Measurements from ENCODE around the gene EEF1G.
A peak's percentile ranks its signal among the peaks of the same experiment; 100 is the strongest.
"Not testable (repeated sequence)": the region's sequence is repeated elsewhere in the genome, so short reads cannot be mapped to it uniquely, and the experiment has no call there.

The EEF1G gene

GRCh38 chr11:62575837-62576236 lies 2.1 kb upstream of the EEF1G start:
- no peak for DNase-seq

GRCh38 chr11:62575156-62575555 lies 1.5 kb upstream of the EEF1G start:
- no peak for DNase-seq

- peak; percentile 28 to 48 for DNase-seq
Measured at GRCh38 chr11:62574363-62575071, 826 bp upstream of the EEF1G start.

- peak in 1 of 2 donors; percentile 26 for DNase-seq
Measured at GRCh38 chr11:62573006-62573591, 592 bp downstream of the EEF1G start.

GRCh38 chr11:62572431-62572830 lies 1.3 kb downstream of the EEF1G start:
- no peak for DNase-seq

GRCh38 chr11:62571493-62571892 lies 2.2 kb downstream of the EEF1G start:
- not testable (repeated sequence) for DNase-seq

- DNase-seq = not testable (repeated sequence)
Measured at GRCh38 chr11:62570903-62571302, 2.8 kb downstream of the EEF1G start.

- DNase-seq = no peak
Measured at GRCh38 chr11:62569611-62570010, 4.1 kb downstream of the EEF1G start.

- DNase-seq = no peak
Measured at GRCh38 chr11:62567018-62567633, 6.6 kb downstream of the EEF1G start.

GRCh38 chr11:62566247-62566646 lies 7.4 kb downstream of the EEF1G start:
- no peak for DNase-seq

GRCh38 chr11:62565100-62565802 lies 8.4 kb downstream of the EEF1G start:
- no peak for DNase-seq

- not testable (repeated sequence) for DNase-seq
Measured at GRCh38 chr11:62561677-62562230, 11.9 kb downstream of the EEF1G start.

- DNase-seq = peak; percentile 74 to 81
Measured at GRCh38 chr11:62560566-62561103, 13.1 kb downstream of the EEF1G start.

GRCh38 chr11:62559626-62560025 lies 14.1 kb downstream of the EEF1G start:
- DNase-seq = not testable (repeated sequence)

GRCh38 chr11:62559204-62559603 lies 14.5 kb downstream of the EEF1G start:
- DNase-seq = no peak

- no peak for DNase-seq
Measured at GRCh38 chr11:62558669-62559068, 15.0 kb downstream of the EEF1G start.

GRCh38 chr11:62556875-62557631 lies 16.6 kb downstream of the EEF1G start:
- DNase-seq = peak; percentile 56 to 65

GRCh38 chr11:62556108-62556874 lies 17.4 kb downstream of the EEF1G start:
- peak; percentile 70 to 81 for DNase-seq

- DNase-seq = peak; percentile 49 to 60
Measured at GRCh38 chr11:62555464-62556107, 18.1 kb downstream of the EEF1G start.

GRCh38 chr11:62554387-62555167 lies 19.1 kb downstream of the EEF1G start:
- no peak for DNase-seq
